Measurements from ENCODE around the gene ART1. TPM values are rescaled to one million over a fixed set of nuclear protein-coding genes. Genes with fewer than 3 reads are reported as not detected.

ART1 gene
- total and polyA plus RNA-seq, 2 donors (not counting 3 experiments of a cell fraction or from before 2014, with no cell fraction given): not detected

DNA sequence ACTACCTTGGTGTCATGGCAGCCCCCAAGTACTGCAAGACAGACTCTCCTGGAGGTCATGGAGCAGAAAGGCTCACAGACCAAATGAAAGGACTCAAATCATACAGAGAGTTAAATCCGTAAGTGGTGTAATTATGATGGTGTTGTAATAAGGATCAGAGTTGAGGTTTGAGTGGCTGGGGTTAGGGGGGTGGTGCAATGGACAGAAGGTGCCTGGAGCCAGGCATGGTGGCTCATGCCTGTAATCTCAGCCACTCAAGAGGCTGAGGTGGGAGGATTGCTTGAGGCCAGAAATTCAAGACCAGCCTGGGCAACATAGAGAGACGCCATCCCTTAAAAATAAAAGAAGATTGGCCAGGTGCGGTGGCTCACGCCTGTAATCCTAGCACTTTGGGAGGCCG lies 21.8 kb upstream of the ART1 start:
- ChIA-PET CTCF (no interaction called here), POLR2A (no interaction called here)
- Histone ChIP-seq H4K20me1 (replicated peaks; ENCODE audit: control insufficient read depth, extremely low read depth, insufficient read depth, low read length) (no peaks in the 10 kb centered on the region), H3K9me1 (replicated peaks; ENCODE audit: control insufficient read depth, extremely low read depth, insufficient read depth, low read length) (no peaks in the 10 kb centered on the region), H3K9me3 (replicated peaks; ENCODE audit: control insufficient read depth, insufficient read depth, low read length) (no peaks in the 10 kb centered on the region), H3K4me2 (ENCODE audit: insufficient read depth, low read length) (no peak overlapping the region), H2AFZ (ENCODE audit: low read depth, low read length) (no peak overlapping the region), H3K4me1 (ENCODE audit: control insufficient read depth, extremely low read depth, insufficient read depth, low read length) (no peaks in the 10 kb centered on the region), H3K27me3 (ENCODE audit: control insufficient read depth in 2 of 2, insufficient read depth in 2 of 2, low read length in 2 of 2) (no peaks in the 10 kb centered on the region), H3K79me2 (ENCODE audit: control insufficient read depth, insufficient read depth, low read length) (no peaks in the 10 kb centered on the region), H3K27ac (ENCODE audit: insufficient read depth, low read depth, low read length) (no peak overlapping the region), H3K4me3 (replicated peaks in 1 of 3; ENCODE audit: insufficient read depth in 1 of 3, low read depth in 1 of 3, low read length in 3 of 3) (no peak overlapping the region), H3K9ac (replicated peaks; ENCODE audit: extremely low read depth, insufficient read depth, low read length) (no peak overlapping the region), H3K36me3 (ENCODE audit: control insufficient read depth in 2 of 2, extremely low read depth in 1 of 2, insufficient read depth in 2 of 2, low read length in 2 of 2) (no peaks in the 10 kb centered on the region)
- FAIRE-seq (no peak), DNase-seq (ENCODE audit: low read depth, low spot score) (no peak)
- dilution Hi-C loops (cut with MboI; ENCODE audit: extremely low pct_ligation_motif_present, low sequenced_read_pairs) (no loop called here), intact Hi-C loops (cut with micrococcal nuclease) (no loop called here)
- TF ChIP-seq POLR2A (IDR thresholded peaks at IDR 0.05; ENCODE audit: low read depth, low read length) (no peak), MYC (IDR thresholded peaks at IDR 0.05; ENCODE audit: low read depth, low read length) (no peak), FOS (IDR thresholded peaks at IDR 0.05; ENCODE audit: borderline replicate concordance, insufficient read depth, low read length) (no peak), GATA2 (IDR thresholded peaks at IDR 0.05; ENCODE audit: insufficient read depth, insufficient read length, low read depth, low read length) (no peak), EZH2 (IDR thresholded peaks at IDR 0.05; ENCODE audit: borderline replicate concordance, low read depth, low read length, severe bottlenecking) (no peak), POLR2AphosphoS5 (IDR thresholded peaks at IDR 0.05; ENCODE audit: insufficient read depth, low read depth, low read length) (no peak)
- no TSS peak for BruUV-seq (replicated peaks)

DNA sequence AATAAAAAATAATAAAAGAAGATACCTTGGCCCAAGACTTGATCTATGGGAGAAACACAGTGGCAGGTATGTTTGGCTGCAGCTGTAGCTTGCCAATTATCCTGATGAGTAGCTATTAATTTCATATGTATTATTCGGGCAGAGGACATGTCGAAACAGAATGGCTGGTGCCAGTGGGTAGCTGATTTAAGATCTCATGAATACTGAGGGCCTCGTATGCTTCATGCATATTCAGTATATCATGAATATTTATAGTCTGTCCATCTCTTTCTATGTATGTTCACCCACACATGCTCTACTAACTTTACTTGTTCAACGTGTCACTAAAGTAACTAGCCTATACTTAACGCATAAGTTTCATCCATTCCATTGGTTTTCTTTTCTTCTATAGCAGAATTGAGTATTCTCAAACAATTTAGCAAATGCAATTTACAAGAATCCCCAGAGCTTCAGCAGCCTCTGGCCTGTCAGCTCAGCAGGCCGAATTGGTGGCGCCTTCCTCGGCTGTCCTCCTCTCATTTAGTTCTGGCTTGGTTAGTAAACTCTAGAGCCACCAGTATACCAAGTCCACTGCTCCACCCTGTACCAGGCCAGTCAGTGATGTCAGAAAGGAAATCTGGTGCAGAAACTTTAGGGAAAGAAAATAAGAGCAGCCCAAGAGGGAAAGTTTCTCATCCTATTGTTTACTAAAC lies 21.0 kb upstream of the ART1 start:
- Histone ChIP-seq H3K4me3 (replicated peaks in 1 of 3; ENCODE audit: insufficient read depth in 1 of 3, low read depth in 1 of 3, low read length in 3 of 3) (no peak overlapping the region), H3K9me1 (replicated peaks; ENCODE audit: control insufficient read depth, extremely low read depth, insufficient read depth, low read length) (no peaks in the 10 kb centered on the region), H2AFZ (ENCODE audit: low read depth, low read length) (no peak overlapping the region), H3K27me3 (ENCODE audit: control insufficient read depth in 2 of 2, insufficient read depth in 2 of 2, low read length in 2 of 2) (no peaks in the 10 kb centered on the region), H3K36me3 (ENCODE audit: control insufficient read depth in 2 of 2, extremely low read depth in 1 of 2, insufficient read depth in 2 of 2, low read length in 2 of 2) (no peaks in the 10 kb centered on the region), H4K20me1 (replicated peaks; ENCODE audit: control insufficient read depth, extremely low read depth, insufficient read depth, low read length) (no peaks in the 10 kb centered on the region), H3K79me2 (ENCODE audit: control insufficient read depth, insufficient read depth, low read length) (no peaks in the 10 kb centered on the region), H3K4me2 (ENCODE audit: insufficient read depth, low read length) (no peak overlapping the region), H3K4me1 (ENCODE audit: control insufficient read depth, extremely low read depth, insufficient read depth, low read length) (no peaks in the 10 kb centered on the region), H3K27ac (ENCODE audit: insufficient read depth, low read depth, low read length) (no peak overlapping the region), H3K9me3 (replicated peaks; ENCODE audit: control insufficient read depth, insufficient read depth, low read length) (no peaks in the 10 kb centered on the region), H3K9ac (replicated peaks; ENCODE audit: extremely low read depth, insufficient read depth, low read length) (no peak overlapping the region)
- dilution Hi-C loops (cut with MboI; ENCODE audit: extremely low pct_ligation_motif_present, low sequenced_read_pairs): no loop called here
- FAIRE-seq (no peak), DNase-seq (ENCODE audit: low read depth, low spot score) (no peak)
- ChIA-PET POLR2A (no interaction called here), CTCF (no interaction called here)
- TF ChIP-seq, protein P1, sequence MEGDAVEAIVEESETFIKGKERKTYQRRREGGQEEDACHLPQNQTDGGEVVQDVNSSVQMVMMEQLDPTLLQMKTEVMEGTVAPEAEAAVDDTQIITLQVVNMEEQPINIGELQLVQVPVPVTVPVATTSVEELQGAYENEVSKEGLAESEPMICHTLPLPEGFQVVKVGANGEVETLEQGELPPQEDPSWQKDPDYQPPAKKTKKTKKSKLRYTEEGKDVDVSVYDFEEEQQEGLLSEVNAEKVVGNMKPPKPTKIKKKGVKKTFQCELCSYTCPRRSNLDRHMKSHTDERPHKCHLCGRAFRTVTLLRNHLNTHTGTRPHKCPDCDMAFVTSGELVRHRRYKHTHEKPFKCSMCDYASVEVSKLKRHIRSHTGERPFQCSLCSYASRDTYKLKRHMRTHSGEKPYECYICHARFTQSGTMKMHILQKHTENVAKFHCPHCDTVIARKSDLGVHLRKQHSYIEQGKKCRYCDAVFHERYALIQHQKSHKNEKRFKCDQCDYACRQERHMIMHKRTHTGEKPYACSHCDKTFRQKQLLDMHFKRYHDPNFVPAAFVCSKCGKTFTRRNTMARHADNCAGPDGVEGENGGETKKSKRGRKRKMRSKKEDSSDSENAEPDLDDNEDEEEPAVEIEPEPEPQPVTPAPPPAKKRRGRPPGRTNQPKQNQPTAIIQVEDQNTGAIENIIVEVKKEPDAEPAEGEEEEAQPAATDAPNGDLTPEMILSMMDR (IDR thresholded peaks at IDR 0.05; ENCODE audit: extremely low read depth in 1 of 2, insufficient read depth in 1 of 2, low read depth in 1 of 2, low read length in 2 of 2): no peak
- TF ChIP-seq JUN (IDR thresholded peaks at IDR 0.05; ENCODE audit: borderline replicate concordance, insufficient read depth, insufficient read length, low read depth) (no peak), MYC (IDR thresholded peaks at IDR 0.05; ENCODE audit: low read depth, low read length) (no peak), FOS (IDR thresholded peaks at IDR 0.05; ENCODE audit: borderline replicate concordance, insufficient read depth, low read length) (no peak), EZH2 (IDR thresholded peaks at IDR 0.05; ENCODE audit: borderline replicate concordance, low read depth, low read length, severe bottlenecking) (no peak), GATA2 (IDR thresholded peaks at IDR 0.05; ENCODE audit: insufficient read depth, insufficient read length, low read depth, low read length) (no peak), POLR2AphosphoS5 (IDR thresholded peaks at IDR 0.05; ENCODE audit: insufficient read depth, low read depth, low read length) (no peak), POLR2A (IDR thresholded peaks at IDR 0.05; ENCODE audit: low read depth, low read length) (no peak)
- TF ChIP-seq, protein P2, sequence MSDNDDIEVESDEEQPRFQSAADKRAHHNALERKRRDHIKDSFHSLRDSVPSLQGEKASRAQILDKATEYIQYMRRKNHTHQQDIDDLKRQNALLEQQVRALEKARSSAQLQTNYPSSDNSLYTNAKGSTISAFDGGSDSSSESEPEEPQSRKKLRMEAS (IDR thresholded peaks at IDR 0.05; ENCODE audit: insufficient read depth, insufficient read length): no peak
- no TSS peak for BruUV-seq (replicated peaks)
- intact Hi-C loops (cut with micrococcal nuclease): no loop called here

Measured in endothelial cell of umbilical vein (primary cell).